Type B pancreatic cell (in vitro differentiated cells): ENCODE results near the gene PPP2R2B. TPM values are rescaled to one million over a fixed set of nuclear protein-coding genes. Genes with fewer than 3 reads are reported as not detected.

Experiments used
- DNase-seq: peaks from one replicate; pipeline ENCODE4 v3.0.0; 2021; ENCODE audit warnings: mixed read lengths; ENCODE audit not compliant: unreplicated experiment; ENCODE audit errors: extremely low spot score
- H3K27ac Mint-ChIP-seq: 2 replicates; pipeline ENCODE4 v1.8.0; 2021; ENCODE audit warnings: mild to moderate bottlenecking, mixed read lengths
- H3K27me3 Mint-ChIP-seq: 2 replicates; pipeline ENCODE4 v1.8.0; 2021; ENCODE audit warnings: mixed read lengths
- H3K36me3 Mint-ChIP-seq: 2 replicates; pipeline ENCODE4 v1.8.0; 2021; ENCODE audit warnings: mixed read lengths
- H3K4me1 Mint-ChIP-seq: one replicate; pipeline ENCODE4 v1.8.0; 2021; ENCODE audit warnings: mixed read lengths; ENCODE audit not compliant: unreplicated experiment
- H3K4me3 Mint-ChIP-seq: 2 replicates; pipeline ENCODE4 v1.8.0; 2021; ENCODE audit warnings: mild to moderate bottlenecking, mixed read lengths
- H3K9me3 Mint-ChIP-seq: 2 replicates; pipeline ENCODE4 v1.8.0; 2021; ENCODE audit warnings: mixed read lengths
- total RNA-seq: library from RNA; stranded (reverse); gene quantifications from 2 replicates; pipeline ENCODE4 v1.2.1, GENCODE V29; 2021; ENCODE audit warnings: low replicate concordance
- TF ChIP-seq, protein P1 (sequence below): fragments of 200-600 bp; sonication (generic); conservative IDR thresholded peaks from 2 replicates; pipeline ENCODE4 v1.5.0; 2021; ENCODE audit warnings: antibody characterized with exemption, mild to moderate bottlenecking

Gene PPP2R2B
- total RNA-seq, 1 donor from 2014 or later = 29.1 TPM

DNA sequence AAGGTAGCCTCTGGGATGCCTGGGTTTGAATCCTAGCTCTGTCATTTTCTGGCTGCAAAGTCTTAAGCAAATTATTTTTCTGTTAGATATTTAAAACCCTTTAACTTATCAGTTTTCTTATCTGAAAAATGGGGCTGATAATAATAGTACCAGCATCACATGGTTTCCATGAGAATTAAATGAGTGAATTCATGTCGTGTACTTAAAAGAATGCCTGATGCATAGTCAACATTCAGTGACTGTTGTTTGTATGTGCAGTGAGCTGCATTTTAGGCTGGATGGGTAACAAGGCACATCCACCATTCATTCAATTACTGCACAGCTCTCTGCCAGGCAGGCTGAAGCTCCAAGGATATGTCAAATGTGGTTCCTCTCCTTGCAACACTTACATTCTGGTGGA, 122.0 kb downstream of the PPP2R2B start:
- peaks cover 5% of the 10 kb centered on the region for H3K9me3 Mint-ChIP-seq
- no peak for DNase-seq
- H3K4me3 Mint-ChIP-seq = no peak overlapping the region
- peaks cover 10% of the 10 kb centered on the region for H3K36me3 Mint-ChIP-seq
- H3K4me1 Mint-ChIP-seq = peaks cover 33% of the 10 kb centered on the region
- H3K27ac Mint-ChIP-seq = no peak overlapping the region
- TF ChIP-seq, protein P1, sequence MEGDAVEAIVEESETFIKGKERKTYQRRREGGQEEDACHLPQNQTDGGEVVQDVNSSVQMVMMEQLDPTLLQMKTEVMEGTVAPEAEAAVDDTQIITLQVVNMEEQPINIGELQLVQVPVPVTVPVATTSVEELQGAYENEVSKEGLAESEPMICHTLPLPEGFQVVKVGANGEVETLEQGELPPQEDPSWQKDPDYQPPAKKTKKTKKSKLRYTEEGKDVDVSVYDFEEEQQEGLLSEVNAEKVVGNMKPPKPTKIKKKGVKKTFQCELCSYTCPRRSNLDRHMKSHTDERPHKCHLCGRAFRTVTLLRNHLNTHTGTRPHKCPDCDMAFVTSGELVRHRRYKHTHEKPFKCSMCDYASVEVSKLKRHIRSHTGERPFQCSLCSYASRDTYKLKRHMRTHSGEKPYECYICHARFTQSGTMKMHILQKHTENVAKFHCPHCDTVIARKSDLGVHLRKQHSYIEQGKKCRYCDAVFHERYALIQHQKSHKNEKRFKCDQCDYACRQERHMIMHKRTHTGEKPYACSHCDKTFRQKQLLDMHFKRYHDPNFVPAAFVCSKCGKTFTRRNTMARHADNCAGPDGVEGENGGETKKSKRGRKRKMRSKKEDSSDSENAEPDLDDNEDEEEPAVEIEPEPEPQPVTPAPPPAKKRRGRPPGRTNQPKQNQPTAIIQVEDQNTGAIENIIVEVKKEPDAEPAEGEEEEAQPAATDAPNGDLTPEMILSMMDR = no peak
- peaks cover 15% of the 10 kb centered on the region for H3K27me3 Mint-ChIP-seq

DNA sequence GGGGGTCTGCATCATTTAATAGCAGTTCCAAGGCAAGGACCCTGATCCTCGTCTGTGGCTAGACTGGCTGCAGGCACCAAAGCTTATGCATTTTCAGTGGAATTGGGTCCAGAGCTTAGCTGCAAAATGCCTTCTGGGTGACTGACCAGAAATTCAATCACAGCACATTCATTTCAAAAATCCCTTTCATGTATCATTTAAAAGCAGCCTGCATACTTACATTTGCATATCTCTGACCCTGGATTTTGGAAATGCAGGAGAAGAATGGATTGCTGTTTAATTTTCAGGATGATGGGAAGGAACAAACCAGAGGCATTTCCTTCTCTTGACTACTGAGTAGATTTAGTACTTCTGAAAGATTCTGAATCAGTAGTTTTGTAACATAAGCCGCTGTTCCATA, 122.8 kb downstream of the PPP2R2B start:
- Mint-ChIP-seq H3K9me3 (peaks cover 5% of the 10 kb centered on the region), H3K27ac (no peak overlapping the region), H3K27me3 (peaks cover 15% of the 10 kb centered on the region), H3K4me1 (peaks cover 35% of the 10 kb centered on the region), H3K4me3 (no peak overlapping the region), H3K36me3 (peaks cover 10% of the 10 kb centered on the region)
- TF ChIP-seq, protein P1 = no peak
- no peak for DNase-seq

DNA sequence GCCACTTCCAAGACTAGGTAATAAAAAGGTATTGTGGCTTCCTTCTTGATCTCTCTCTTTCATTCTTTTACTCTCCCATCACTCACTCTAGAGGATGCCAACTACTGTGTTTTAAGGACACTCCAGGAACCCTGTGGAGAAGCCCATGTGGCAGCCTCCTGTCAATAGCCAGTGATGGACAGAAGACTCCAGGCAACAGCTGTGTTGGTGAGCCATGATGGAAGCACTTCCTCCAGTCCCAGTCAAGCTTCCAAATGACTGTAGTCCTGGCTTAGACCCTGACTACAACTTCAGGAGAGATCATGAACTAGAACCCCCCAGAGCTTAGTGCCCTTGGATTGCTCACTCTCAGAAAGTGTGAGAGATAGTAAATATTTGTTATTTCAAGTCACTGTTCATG, 123.9 kb downstream of the PPP2R2B start:
- Mint-ChIP-seq H3K27me3 (peaks cover 11% of the 10 kb centered on the region), H3K4me3 (no peak overlapping the region), H3K9me3 (no peaks in the 10 kb centered on the region), H3K4me1 (peaks cover 29% of the 10 kb centered on the region), H3K27ac (no peak overlapping the region), H3K36me3 (peaks cover 5% of the 10 kb centered on the region)
- DNase-seq = no peak
- TF ChIP-seq, protein P1 = no peak

DNA sequence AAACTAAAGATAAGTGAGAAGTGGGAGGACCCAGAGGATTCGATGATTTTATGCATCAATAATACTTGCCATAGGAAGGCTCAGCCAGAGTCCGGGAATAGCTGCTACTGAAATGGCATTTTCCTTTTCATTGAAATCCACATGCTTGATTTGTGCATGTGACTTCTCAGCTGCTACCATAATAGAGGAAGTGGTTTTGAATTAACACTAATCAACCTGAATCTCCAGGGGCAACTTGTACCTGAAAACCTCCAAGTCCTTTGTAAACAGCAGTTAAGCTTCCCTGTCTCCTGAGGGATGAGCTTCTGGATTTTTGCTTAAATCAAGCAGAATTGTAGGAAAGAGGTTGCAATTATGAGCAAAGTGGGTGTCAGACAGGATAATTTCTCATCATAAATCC, 124.9 kb downstream of the PPP2R2B start:
- no peak overlapping the region for H3K4me3 Mint-ChIP-seq
- H3K36me3 Mint-ChIP-seq = peaks cover 5% of the 10 kb centered on the region
- H3K27me3 Mint-ChIP-seq = peaks cover 11% of the 10 kb centered on the region
- H3K9me3 Mint-ChIP-seq = no peaks in the 10 kb centered on the region
- peaks cover 21% of the 10 kb centered on the region for H3K4me1 Mint-ChIP-seq
- DNase-seq = no peak
- TF ChIP-seq, protein P1 = no peak
- H3K27ac Mint-ChIP-seq = no peak overlapping the region

DNA sequence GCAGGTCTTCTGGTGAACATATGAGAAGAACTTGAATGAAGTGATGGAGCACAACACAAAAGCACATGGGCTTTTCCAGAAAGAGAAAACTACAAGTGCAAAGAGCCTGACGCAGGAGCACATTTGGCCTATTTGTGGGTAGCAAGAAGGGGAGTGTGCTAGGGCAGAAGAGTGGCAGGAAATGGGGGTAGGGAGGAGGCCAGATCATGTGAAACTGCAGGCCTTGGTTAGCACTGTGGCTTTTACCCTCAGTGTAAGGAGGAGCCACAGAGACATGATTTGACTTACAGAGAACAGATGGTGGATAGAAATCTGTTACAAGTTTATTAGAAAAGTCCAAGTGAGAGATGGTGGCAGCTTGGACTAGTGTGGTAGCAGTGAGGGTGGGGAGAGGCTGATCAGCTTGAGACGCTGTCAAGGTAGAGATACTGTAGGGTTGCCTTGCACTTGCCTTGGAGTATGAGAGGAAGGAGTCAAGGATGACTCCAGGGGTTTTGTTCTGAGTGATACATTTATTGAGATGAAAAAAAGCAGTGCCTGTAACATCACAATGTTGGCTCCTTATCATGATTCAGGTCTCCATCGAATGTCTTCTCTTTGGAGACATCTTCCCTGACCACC, 126.7 kb downstream of the PPP2R2B start:
- TF ChIP-seq, protein P1 = no peak
- Mint-ChIP-seq H3K4me3 (no peak overlapping the region), H3K9me3 (no peaks in the 10 kb centered on the region), H3K27me3 (peaks cover 9% of the 10 kb centered on the region), H3K4me1 (peaks cover 21% of the 10 kb centered on the region), H3K36me3 (peaks cover 8% of the 10 kb centered on the region), H3K27ac (no peak overlapping the region)
- DNase-seq = no peak
